GM12878 (cell line): Measurements from ENCODE around the gene PMPCA. TPM values are rescaled to one million over a fixed set of nuclear protein-coding genes. Genes with fewer than 3 reads are reported as not detected.

ENCODE experiments used
- ATAC-seq: fragments of 200-7000 bp; cut with Tn5 transposase; 3 replicates; pipeline ENCODE4 v1.9.1; 2020; ENCODE audit warnings: mild to moderate bottlenecking, moderate library complexity
- BruUV-seq: library from RNA; stranded (reverse); fragments of 400-500 nt; replicated peaks from 2 replicates; lab custom pipeline; 2021; lab: Mats Ljungman, UMichigan
- CTCF ChIA-PET: fragments of 300-600 bp; sonication (Branson Sonifier 250); formaldehyde crosslinking; extraction: SDS; loops from one replicate; lab custom pipeline; 2021; ENCODE audit warnings: inconsistent platforms; lab: Yijun Ruan, JAX
- POLR2A ChIA-PET: fragments of 350-600 bp; formaldehyde crosslinking; extraction: SDS; loops from one replicate; lab custom pipeline; 2021; ENCODE audit warnings: inconsistent platforms; lab: Charles Lee
- RAD21 ChIA-PET: fragments of 300-600 bp; sonication (Branson Sonifier 250); formaldehyde crosslinking; loops from one replicate; lab custom pipeline; 2023; ENCODE audit warnings: antibody characterized with exemption; ENCODE audit not compliant: unreplicated experiment; lab: Charles Lee
- SMC1A ChIA-PET: fragments of 300-600 bp; sonication (Branson Sonifier 250); formaldehyde crosslinking; loops from one replicate; lab custom pipeline; 2023; ENCODE audit not compliant: unreplicated experiment, uncharacterized antibody; lab: Charles Lee
- DNase-seq: peaks from one replicate; pipeline ENCODE4 v3.0.0-alpha.2; 2011; ENCODE audit warnings: low read depth, low spot score
- FAIRE-seq: peaks from 3 replicates; lab custom pipeline; 2011; peaks lifted over from hg19 to GRCh38; lab: Jason Lieb, UNC
- H2AFZ ChIP-seq: 2 replicates; pipeline ENCODE4 v1.6.0; 2011; ENCODE audit warnings: low read depth, low read length, control low read depth; ENCODE audit not compliant: control insufficient read depth
- H3K27ac ChIP-seq: 2 replicates; pipeline ENCODE4 v1.5.1; 2011; ENCODE audit warnings: control low read depth; ENCODE audit not compliant: control insufficient read depth, insufficient read depth
- H3K27me3 ChIP-seq, 2 experiments: replicated peaks in 1 of 2; 2 replicates each; pipeline versions ENCODE4 v1.6.0 to v1.6.1; 2011; ENCODE audit warnings: low read length in 1 of 2; ENCODE audit not compliant: control insufficient read depth in 2 of 2, insufficient read depth in 2 of 2
- H3K36me3 ChIP-seq, 2 experiments: 2 replicates each; pipeline ENCODE4 v1.5.1; 2011; ENCODE audit warnings: low read length in 1 of 2; ENCODE audit not compliant: control insufficient read depth in 2 of 2, insufficient read depth in 2 of 2
- H3K4me1 ChIP-seq: 2 replicates; pipeline ENCODE4 v1.6.1; 2011; ENCODE audit warnings: mild to moderate bottlenecking, low read length, moderate library complexity, mixed read lengths; ENCODE audit not compliant: control insufficient read depth, insufficient read depth
- H3K4me2 ChIP-seq: 2 replicates; pipeline ENCODE4 v1.6.0; 2011; ENCODE audit warnings: control low read depth; ENCODE audit not compliant: control insufficient read depth, insufficient read depth
- H3K4me3 ChIP-seq: fragments of 200-600 bp; sonication (generic); 2 replicates; pipeline ENCODE4 v1.5.1; 2016
- H3K79me2 ChIP-seq: 2 replicates; pipeline ENCODE4 v1.6.0; 2011; ENCODE audit warnings: low read length; ENCODE audit not compliant: control insufficient read depth, insufficient read depth
- H3K9ac ChIP-seq: 2 replicates; pipeline ENCODE4 v1.8.0; 2011; ENCODE audit warnings: low read length, control low read depth, mixed read lengths; ENCODE audit not compliant: control insufficient read depth, insufficient read depth
- H3K9me3 ChIP-seq: replicated peaks from 3 replicates; pipeline ENCODE4 v1.5.1; 2011; ENCODE audit warnings: mild to moderate bottlenecking, low read length; ENCODE audit not compliant: control insufficient read depth, insufficient read depth
- H4K20me1 ChIP-seq: 2 replicates; pipeline ENCODE4 v1.6.0; 2011; ENCODE audit not compliant: control insufficient read depth, insufficient read depth
- CBFB ChIP-seq: IDR thresholded peaks from 2 replicates; pipeline ENCODE4 v1.6.1; 2016; ENCODE audit warnings: antibody characterized with exemption, low read depth
- HDAC6 ChIP-seq: fragments of 200-600 bp; sonication (generic); IDR thresholded peaks from one replicate; pipeline ENCODE4 v1.8.0; 2017; ENCODE audit warnings: antibody characterized with exemption; ENCODE audit not compliant: unreplicated experiment
- JUNB ChIP-seq: IDR thresholded peaks from 2 replicates; pipeline ENCODE4 v1.6.1; 2016; ENCODE audit warnings: antibody characterized with exemption, mild to moderate bottlenecking
- JUND ChIP-seq: IDR thresholded peaks from 2 replicates; pipeline ENCODE4 v1.6.1; 2012; ENCODE audit warnings: low read depth, mild to moderate bottlenecking, low read length, improper control_type of control experiment, moderate library complexity
- KLF5 ChIP-seq: fragments of 450-650 bp; IDR thresholded peaks from 2 replicates; pipeline ENCODE4 v1.6.1; 2014; ENCODE audit warnings: mild to moderate bottlenecking; ENCODE audit not compliant: partially characterized antibody
- NBN ChIP-seq: fragments of 450-650 bp; IDR thresholded peaks from 2 replicates; pipeline ENCODE4 v1.6.1; 2016
- NFIC ChIP-seq: IDR thresholded peaks from 2 replicates; pipeline ENCODE4 v1.6.1; 2012; ENCODE audit warnings: low read depth, mild to moderate bottlenecking, inconsistent platforms, low read length, moderate library complexity
- SIN3A ChIP-seq: IDR thresholded peaks from 2 replicates; pipeline ENCODE4 v1.6.1; 2012; ENCODE audit warnings: low read depth, low read length, improper control_type of control experiment
- SPI1 ChIP-seq: IDR thresholded peaks from 2 replicates; pipeline ENCODE4 v1.6.1; 2011; ENCODE audit warnings: low read depth, mild to moderate bottlenecking, low read length, moderate library complexity, borderline replicate concordance; ENCODE audit not compliant: insufficient read depth
- SRF ChIP-seq, 2 experiments: IDR thresholded peaks; 2 replicates each; pipeline ENCODE4 v1.6.1; 2011; ENCODE audit warnings: low read depth in 2 of 2, low read length in 2 of 2, mild to moderate bottlenecking in 1 of 2, moderate library complexity in 1 of 2
- YY1 ChIP-seq: IDR thresholded peaks from 2 replicates; pipeline ENCODE4 v1.6.1; 2011; ENCODE audit warnings: low read depth, mild to moderate bottlenecking, low read length
- ZNF217 ChIP-seq: fragments of 450-650 bp; IDR thresholded peaks from 2 replicates; pipeline ENCODE4 v1.6.1; 2017; ENCODE audit warnings: antibody characterized with exemption, mild to moderate bottlenecking
- WGBS: methylation state at CpG from one replicate; pipeline ENCODE4 v1.1.6; 2016; ENCODE audit warnings: low lambda C conversion rate; ENCODE audit not compliant: insufficient replicate concordance, insufficient coverage; ENCODE audit errors: missing lambda C conversion rate; 5-methylcytosine and 5-hydroxymethylcytosine counted together
- in situ Hi-C: fragments of 300-500 bp; cut with MboI; formaldehyde crosslinking; loops from 9 replicates; pipeline ENCODE4 v1.14.3; 2018; ENCODE audit warnings: mixed read lengths
- intact Hi-C: fragments of 100-400 bp; cut with micrococcal nuclease; formaldehyde crosslinking; loops from one replicate; pipeline ENCODE4 v1.14.2; 2022; ENCODE audit not compliant: unreplicated experiment
- polyA plus RNA-seq, 11 experiments: library from polyadenylated mRNA; depleted of rRNA in 4 of 11; unstranded in 6 of 11; stranded (reverse) in 5 of 11; fragments of >200 nt; fragmentation: Nextera tagmentation in 4 of 11; fragmentation: Illumina TruSeq in 1 of 11; extraction: Ambion mirVana in 4 of 11; extraction: Trizol in 1 of 11; gene quantifications; 1 replicate in 1 of 11; 2 replicates in 10 of 11; pipeline versions ENCODE4 v1.2.1 to v1.2.3, GENCODE V29; 2011 to 2016; ENCODE audit warnings: inconsistent platforms in 2 of 11, missing spikeins in 2 of 11, low read depth in 1 of 11
- total RNA-seq, 4 experiments: library from RNA; depleted of rRNA in 3 of 4; stranded (reverse); fragments of >200 nt in 3 of 4; fragmentation: Illumina TruSeq in 1 of 4; extraction: Trizol in 1 of 4; gene quantifications; 2 replicates each; pipeline versions ENCODE4 v1.2.1 to v1.2.3, GENCODE V29; 2013 to 2021
- TF ChIP-seq, protein P1 (sequence below): fragments of 450-650 bp; formaldehyde crosslinking; IDR thresholded peaks from 2 replicates; pipeline ENCODE4 v1.5.0; 2022; ENCODE audit warnings: mild to moderate bottlenecking, missing genetic modification characterization
- TF ChIP-seq, protein P2 (sequence below): IDR thresholded peaks from 2 replicates; pipeline ENCODE4 v1.6.1; 2012; ENCODE audit warnings: low read depth, low read length, improper control_type of control experiment
- TF ChIP-seq, protein P3 (sequence below): IDR thresholded peaks from 2 replicates; pipeline ENCODE4 v1.6.1; 2011; ENCODE audit warnings: borderline replicate concordance, low read depth, mild to moderate bottlenecking, moderate library complexity, low read length; ENCODE audit not compliant: insufficient read depth, poor library complexity, severe bottlenecking
- TF ChIP-seq, protein P4 (sequence below): fragments of 450-650 bp; IDR thresholded peaks from 2 replicates; pipeline ENCODE4 v1.6.1; 2018; ENCODE audit warnings: borderline replicate concordance, mild to moderate bottlenecking; ENCODE audit not compliant: partially characterized antibody

Gene PMPCA
- total and polyA plus RNA-seq, 10 of the 15 experiments (the other 5 are each of a cell fraction or from before 2014, with no cell fraction given), result 8.1 to 137 (median 75.7) TPM

DNA sequence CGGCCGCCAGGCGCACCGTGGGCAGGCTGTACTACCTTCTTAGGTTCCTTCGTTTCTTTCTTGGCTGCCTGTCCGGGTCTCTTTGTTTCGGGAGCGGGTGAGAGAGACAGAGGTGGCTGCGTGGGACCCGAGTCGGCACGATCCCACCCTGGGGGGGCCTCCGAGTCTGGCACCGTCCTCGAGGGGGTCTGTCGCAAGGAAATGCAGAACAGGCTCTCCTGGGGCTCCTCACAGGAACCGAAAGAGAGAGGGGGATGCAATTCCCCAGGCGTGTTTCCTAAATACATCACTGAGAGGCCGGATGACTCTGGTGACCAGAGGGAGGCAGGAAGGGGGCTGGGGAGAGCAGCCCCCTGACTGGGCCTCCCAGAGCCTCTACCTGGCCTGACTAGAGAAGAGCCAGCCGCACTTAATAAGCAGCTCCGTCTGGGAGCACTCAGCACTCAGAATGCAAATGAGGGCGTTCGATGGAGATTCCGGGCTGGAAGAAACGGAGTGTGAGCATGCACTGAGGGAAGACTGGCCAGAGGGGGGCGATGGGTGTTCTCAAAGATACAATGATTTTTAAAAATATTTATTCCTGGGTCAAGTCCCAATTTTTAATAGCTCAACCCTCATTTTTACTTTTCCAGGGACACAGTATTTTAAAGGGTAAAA is 40.9 kb downstream of the PMPCA start:
- Histone ChIP-seq H3K9me3 (no peaks in the 10 kb centered on the region), H3K27ac (no peak overlapping the region), H3K36me3 (peaks cover 31 to 33% of the 10 kb centered on the region in 2 experiments), H2AFZ (no peak overlapping the region), H3K4me3 (no peak overlapping the region), H3K27me3 (no peaks in the 10 kb centered on the region), H3K9ac (no peak overlapping the region), H4K20me1 (no peaks in the 10 kb centered on the region), H3K4me2 (no peak overlapping the region), H3K4me1 (no peaks in the 10 kb centered on the region), H3K79me2 (no peaks in the 10 kb centered on the region)
- 95% methylated on average over 18 of the region's 26 CpGs for WGBS
- ChIA-PET SMC1A (interaction anchor here (0.6 kb wide), 1 partner anchor 195 kb away, joined by 3 read pairs; no protein-coding TSS in a partner anchor), RAD21 (no interaction called here), POLR2A (no interaction called here), CTCF (no interaction called here)
- in situ Hi-C loops (no loop called here), intact Hi-C loops (no loop called here)
- no peak for DNase-seq
- FAIRE-seq, result no peak
- no peak for ATAC-seq
- BruUV-seq, result no TSS peak
- TF ChIP-seq ZNF217 (no peak), SRF (IDR thresholded peaks at IDR 0.05; ENCODE audit: low read depth in 2 of 2, low read length in 2 of 2) (no peak), SPI1 (no peak), NFIC (no peak), JUND (no peak), SIN3A (no peak), HDAC6 (no peak), KLF5 (no peak), CBFB (no peak), YY1 (no peak), JUNB (no peak), NBN (no peak)
- TF ChIP-seq, protein P1, sequence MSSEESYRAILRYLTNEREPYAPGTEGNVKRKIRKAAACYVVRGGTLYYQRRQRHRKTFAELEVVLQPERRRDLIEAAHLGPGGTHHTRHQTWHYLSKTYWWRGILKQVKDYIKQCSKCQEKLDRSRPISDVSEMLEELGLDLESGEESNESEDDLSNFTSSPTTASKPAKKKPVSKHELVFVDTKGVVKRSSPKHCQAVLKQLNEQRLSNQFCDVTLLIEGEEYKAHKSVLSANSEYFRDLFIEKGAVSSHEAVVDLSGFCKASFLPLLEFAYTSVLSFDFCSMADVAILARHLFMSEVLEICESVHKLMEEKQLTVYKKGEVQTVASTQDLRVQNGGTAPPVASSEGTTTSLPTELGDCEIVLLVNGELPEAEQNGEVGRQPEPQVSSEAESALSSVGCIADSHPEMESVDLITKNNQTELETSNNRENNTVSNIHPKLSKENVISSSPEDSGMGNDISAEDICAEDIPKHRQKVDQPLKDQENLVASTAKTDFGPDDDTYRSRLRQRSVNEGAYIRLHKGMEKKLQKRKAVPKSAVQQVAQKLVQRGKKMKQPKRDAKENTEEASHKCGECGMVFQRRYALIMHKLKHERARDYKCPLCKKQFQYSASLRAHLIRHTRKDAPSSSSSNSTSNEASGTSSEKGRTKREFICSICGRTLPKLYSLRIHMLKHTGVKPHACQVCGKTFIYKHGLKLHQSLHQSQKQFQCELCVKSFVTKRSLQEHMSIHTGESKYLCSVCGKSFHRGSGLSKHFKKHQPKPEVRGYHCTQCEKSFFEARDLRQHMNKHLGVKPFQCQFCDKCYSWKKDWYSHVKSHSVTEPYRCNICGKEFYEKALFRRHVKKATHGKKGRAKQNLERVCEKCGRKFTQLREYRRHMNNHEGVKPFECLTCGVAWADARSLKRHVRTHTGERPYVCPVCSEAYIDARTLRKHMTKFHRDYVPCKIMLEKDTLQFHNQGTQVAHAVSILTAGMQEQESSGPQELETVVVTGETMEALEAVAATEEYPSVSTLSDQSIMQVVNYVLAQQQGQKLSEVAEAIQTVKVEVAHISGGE (CRISPR knock-in tag), result no peak
- TF ChIP-seq, protein P2, sequence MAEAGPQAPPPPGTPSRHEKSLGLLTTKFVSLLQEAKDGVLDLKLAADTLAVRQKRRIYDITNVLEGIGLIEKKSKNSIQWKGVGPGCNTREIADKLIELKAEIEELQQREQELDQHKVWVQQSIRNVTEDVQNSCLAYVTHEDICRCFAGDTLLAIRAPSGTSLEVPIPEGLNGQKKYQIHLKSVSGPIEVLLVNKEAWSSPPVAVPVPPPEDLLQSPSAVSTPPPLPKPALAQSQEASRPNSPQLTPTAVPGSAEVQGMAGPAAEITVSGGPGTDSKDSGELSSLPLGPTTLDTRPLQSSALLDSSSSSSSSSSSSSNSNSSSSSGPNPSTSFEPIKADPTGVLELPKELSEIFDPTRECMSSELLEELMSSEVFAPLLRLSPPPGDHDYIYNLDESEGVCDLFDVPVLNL, result no peak
- TF ChIP-seq, protein P3, sequence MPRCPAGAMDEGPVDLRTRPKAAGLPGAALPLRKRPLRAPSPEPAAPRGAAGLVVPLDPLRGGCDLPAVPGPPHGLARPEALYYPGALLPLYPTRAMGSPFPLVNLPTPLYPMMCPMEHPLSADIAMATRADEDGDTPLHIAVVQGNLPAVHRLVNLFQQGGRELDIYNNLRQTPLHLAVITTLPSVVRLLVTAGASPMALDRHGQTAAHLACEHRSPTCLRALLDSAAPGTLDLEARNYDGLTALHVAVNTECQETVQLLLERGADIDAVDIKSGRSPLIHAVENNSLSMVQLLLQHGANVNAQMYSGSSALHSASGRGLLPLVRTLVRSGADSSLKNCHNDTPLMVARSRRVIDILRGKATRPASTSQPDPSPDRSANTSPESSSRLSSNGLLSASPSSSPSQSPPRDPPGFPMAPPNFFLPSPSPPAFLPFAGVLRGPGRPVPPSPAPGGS, result no peak
- TF ChIP-seq, protein P4, sequence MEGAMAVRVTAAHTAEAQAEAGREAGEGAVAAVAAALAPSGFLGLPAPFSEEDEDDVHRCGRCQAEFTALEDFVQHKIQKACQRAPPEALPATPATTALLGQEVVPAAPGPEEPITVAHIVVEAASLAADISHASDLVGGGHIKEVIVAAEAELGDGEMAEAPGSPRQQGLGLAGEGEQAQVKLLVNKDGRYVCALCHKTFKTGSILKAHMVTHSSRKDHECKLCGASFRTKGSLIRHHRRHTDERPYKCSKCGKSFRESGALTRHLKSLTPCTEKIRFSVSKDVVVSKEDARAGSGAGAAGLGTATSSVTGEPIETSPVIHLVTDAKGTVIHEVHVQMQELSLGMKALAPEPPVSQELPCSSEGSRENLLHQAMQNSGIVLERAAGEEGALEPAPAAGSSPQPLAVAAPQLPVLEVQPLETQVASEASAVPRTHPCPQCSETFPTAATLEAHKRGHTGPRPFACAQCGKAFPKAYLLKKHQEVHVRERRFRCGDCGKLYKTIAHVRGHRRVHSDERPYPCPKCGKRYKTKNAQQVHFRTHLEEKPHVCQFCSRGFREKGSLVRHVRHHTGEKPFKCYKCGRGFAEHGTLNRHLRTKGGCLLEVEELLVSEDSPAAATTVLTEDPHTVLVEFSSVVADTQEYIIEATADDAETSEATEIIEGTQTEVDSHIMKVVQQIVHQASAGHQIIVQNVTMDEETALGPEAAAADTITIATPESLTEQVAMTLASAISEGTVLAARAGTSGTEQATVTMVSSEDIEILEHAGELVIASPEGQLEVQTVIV, result no peak
